Measurements from ENCODE around the gene ZNF747. TPM values are rescaled to one million over a fixed set of nuclear protein-coding genes. Genes with fewer than 3 reads are reported as not detected.

ZNF747 gene
- total and polyA plus RNA-seq, 10 of the 15 experiments (the other 5 are each of a cell fraction or from before 2014, with no cell fraction given) = 1.0 to 13.0 (median 7.2) TPM

DNA sequence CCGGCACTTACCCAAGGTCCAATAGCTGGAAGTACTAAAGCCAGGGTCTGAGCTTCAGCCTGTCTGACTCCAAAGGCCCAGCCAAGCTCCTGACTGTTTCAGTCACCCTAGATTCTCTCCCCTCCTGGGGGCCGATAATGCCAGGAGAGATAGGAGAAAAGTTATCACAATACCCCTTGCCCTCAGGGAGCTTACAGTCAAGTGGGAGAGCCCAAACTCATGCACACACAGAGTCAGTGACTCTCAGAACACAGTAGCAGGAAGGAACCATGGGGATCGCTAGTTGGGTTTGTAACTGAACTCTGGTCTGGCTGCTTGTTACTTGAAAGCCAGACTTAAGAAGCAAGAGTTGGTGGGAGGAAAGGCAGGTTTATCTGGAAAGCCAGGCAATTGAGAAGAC lies 23.1 kb downstream of the ZNF747 start:
- H3K9ac ChIP-seq (ENCODE audit: control insufficient read depth, insufficient read depth, low read length) = no peak overlapping the region
- no peak overlapping the region for H2AFZ ChIP-seq (ENCODE audit: control insufficient read depth, low read depth, low read length)
- TF ChIP-seq WRNIP1 (IDR thresholded peaks at IDR 0.05; ENCODE audit: borderline replicate concordance, low read depth, low read length) (no peak), SIN3A (IDR thresholded peaks at IDR 0.05; ENCODE audit: low read depth, low read length) (no peak), SIX5 (IDR thresholded peaks at IDR 0.05; ENCODE audit: low read depth, low read length, severe bottlenecking) (no peak), MYC (IDR thresholded peaks at IDR 0.05; ENCODE audit: insufficient read depth, insufficient read length, insufficient replicate concordance, low read length, severe bottlenecking) (no peak), SREBF1 (IDR thresholded peaks at IDR 0.05; ENCODE audit: low read length) (no peak), ATF7 (IDR thresholded peaks at IDR 0.05; ENCODE audit: low read depth) (no peak), NFXL1 (IDR thresholded peaks at IDR 0.05; ENCODE audit: borderline replicate concordance) (no peak), CEBPB (IDR thresholded peaks at IDR 0.05; ENCODE audit: borderline replicate concordance in 1 of 2, low read depth in 2 of 2, low read length in 2 of 2) (no peak)
- TF ChIP-seq, protein P1, sequence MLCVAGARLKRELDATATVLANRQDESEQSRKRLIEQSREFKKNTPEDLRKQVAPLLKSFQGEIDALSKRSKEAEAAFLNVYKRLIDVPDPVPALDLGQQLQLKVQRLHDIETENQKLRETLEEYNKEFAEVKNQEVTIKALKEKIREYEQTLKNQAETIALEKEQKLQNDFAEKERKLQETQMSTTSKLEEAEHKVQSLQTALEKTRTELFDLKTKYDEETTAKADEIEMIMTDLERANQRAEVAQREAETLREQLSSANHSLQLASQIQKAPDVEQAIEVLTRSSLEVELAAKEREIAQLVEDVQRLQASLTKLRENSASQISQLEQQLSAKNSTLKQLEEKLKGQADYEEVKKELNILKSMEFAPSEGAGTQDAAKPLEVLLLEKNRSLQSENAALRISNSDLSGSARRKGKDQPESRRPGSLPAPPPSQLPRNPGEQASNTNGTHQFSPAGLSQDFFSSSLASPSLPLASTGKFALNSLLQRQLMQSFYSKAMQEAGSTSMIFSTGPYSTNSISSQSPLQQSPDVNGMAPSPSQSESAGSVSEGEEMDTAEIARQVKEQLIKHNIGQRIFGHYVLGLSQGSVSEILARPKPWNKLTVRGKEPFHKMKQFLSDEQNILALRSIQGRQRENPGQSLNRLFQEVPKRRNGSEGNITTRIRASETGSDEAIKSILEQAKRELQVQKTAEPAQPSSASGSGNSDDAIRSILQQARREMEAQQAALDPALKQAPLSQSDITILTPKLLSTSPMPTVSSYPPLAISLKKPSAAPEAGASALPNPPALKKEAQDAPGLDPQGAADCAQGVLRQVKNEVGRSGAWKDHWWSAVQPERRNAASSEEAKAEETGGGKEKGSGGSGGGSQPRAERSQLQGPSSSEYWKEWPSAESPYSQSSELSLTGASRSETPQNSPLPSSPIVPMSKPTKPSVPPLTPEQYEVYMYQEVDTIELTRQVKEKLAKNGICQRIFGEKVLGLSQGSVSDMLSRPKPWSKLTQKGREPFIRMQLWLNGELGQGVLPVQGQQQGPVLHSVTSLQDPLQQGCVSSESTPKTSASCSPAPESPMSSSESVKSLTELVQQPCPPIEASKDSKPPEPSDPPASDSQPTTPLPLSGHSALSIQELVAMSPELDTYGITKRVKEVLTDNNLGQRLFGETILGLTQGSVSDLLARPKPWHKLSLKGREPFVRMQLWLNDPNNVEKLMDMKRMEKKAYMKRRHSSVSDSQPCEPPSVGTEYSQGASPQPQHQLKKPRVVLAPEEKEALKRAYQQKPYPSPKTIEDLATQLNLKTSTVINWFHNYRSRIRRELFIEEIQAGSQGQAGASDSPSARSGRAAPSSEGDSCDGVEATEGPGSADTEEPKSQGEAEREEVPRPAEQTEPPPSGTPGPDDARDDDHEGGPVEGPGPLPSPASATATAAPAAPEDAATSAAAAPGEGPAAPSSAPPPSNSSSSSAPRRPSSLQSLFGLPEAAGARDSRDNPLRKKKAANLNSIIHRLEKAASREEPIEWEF (IDR thresholded peaks at IDR 0.05; ENCODE audit: insufficient replicate concordance, low read depth, low read length) = no peak
- no peak overlapping the region for H3K4me2 ChIP-seq (ENCODE audit: control insufficient read depth, insufficient read depth)
- H3K27ac ChIP-seq (ENCODE audit: control insufficient read depth, insufficient read depth) = no peak overlapping the region
- intact Hi-C loops (cut with micrococcal nuclease; ENCODE audit: unreplicated experiment) = no loop called here
- no peak overlapping the region for H3K4me3 ChIP-seq
- no peaks in the 10 kb centered on the region for H3K79me2 ChIP-seq (ENCODE audit: control insufficient read depth, insufficient read depth, low read length)
- 94% methylated on average over 3 of the region's 3 CpGs for WGBS (ENCODE audit: insufficient coverage, insufficient replicate concordance, low lambda C conversion rate, missing lambda C conversion rate)
- FAIRE-seq (no peak), ATAC-seq (no peak), DNase-seq (ENCODE audit: low read depth, low spot score) (no peak)
- no peaks in the 10 kb centered on the region for H3K4me1 ChIP-seq (ENCODE audit: control insufficient read depth, insufficient read depth, low read length)
- in situ Hi-C loops (cut with MboI) = no loop called here
- H4K20me1 ChIP-seq (ENCODE audit: control insufficient read depth, insufficient read depth) = no peaks in the 10 kb centered on the region
- CTCF ChIA-PET = interaction anchor here (1.3 to 2.0 kb wide), 2 partner anchors 81 to 87 kb away, joined by 4 to 8 read pairs; partner anchors contain the start of gene DCTPP1
- BruUV-seq (replicated peaks) = TSS peak; percentile 58
- no peaks in the 10 kb centered on the region for H3K27me3 ChIP-seq (replicated peaks in 1 of 2; ENCODE audit: control insufficient read depth in 2 of 2, insufficient read depth in 2 of 2, low read length in 1 of 2)
- POLR2A ChIA-PET = interaction anchor here (1.6 kb wide), 1 partner anchor 11 kb away, joined by 3 read pairs; no protein-coding TSS in a partner anchor
- no peaks in the 10 kb centered on the region for H3K9me3 ChIP-seq (replicated peaks; ENCODE audit: control insufficient read depth, insufficient read depth, low read length)
- peaks cover 26 to 44% of the 10 kb centered on the region in 2 experiments for H3K36me3 ChIP-seq (ENCODE audit: control insufficient read depth in 2 of 2, insufficient read depth in 2 of 2, low read length in 1 of 2)
- SMC1A ChIA-PET (ENCODE audit: uncharacterized antibody, unreplicated experiment) = interaction anchor here (1.2 to 1.7 kb wide), 5 partner anchors 13 to 87 kb away, joined by 3 read pairs; partner anchors contain the start of gene DCTPP1
- RAD21 ChIA-PET (ENCODE audit: unreplicated experiment) = interaction anchor here (1.3 to 1.5 kb wide), 2 partner anchors 38 to 82 kb away, joined by 4 to 5 read pairs; partner anchors contain the start of gene DCTPP1
